ENCODE data around the gene VPS16.

The VPS16 gene

DNA sequence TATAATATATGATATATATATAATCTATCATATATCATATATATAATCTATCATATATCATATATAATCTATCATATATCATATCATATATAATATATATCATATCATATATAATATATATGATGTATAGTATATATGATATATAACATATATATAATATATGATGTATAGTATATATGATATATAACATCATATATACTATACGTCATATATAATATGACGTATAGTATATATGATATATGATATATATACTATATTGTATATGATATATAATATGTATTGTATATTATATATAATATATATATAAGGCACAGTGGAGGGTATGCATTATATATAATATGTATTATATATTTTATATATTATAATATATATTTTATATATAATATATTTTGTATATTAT, 69.4 kb downstream of the VPS16 start:
- no peaks in the 10 kb centered on the region for H3K36me3 ChIP-seq (replicated peaks; ENCODE audit: low read depth, low read length)
- H2AFZ ChIP-seq (ENCODE audit: low read depth, low read length), result no peak overlapping the region
- no peaks in the 10 kb centered on the region for H3K9me3 ChIP-seq (ENCODE audit: insufficient read depth, low read length)
- H4K20me1 ChIP-seq (ENCODE audit: insufficient read depth, low read length), result no peaks in the 10 kb centered on the region
- no peak overlapping the region for H3K9ac ChIP-seq (ENCODE audit: low read length)
- H3K4me2 ChIP-seq (ENCODE audit: low read length), result no peak overlapping the region
- no peak overlapping the region for H3K4me3 ChIP-seq (ENCODE audit: low read length)
- no peaks in the 10 kb centered on the region for H3K79me2 ChIP-seq (ENCODE audit: low read length)
- H3K27ac ChIP-seq (ENCODE audit: low read length), result no peak overlapping the region
- H3K4me1 ChIP-seq (ENCODE audit: low read length), result no peaks in the 10 kb centered on the region
- TF ChIP-seq EZH2phosphoT487 (IDR thresholded peaks at IDR 0.05; ENCODE audit: low read depth), result no peak
- TF ChIP-seq, protein P1, sequence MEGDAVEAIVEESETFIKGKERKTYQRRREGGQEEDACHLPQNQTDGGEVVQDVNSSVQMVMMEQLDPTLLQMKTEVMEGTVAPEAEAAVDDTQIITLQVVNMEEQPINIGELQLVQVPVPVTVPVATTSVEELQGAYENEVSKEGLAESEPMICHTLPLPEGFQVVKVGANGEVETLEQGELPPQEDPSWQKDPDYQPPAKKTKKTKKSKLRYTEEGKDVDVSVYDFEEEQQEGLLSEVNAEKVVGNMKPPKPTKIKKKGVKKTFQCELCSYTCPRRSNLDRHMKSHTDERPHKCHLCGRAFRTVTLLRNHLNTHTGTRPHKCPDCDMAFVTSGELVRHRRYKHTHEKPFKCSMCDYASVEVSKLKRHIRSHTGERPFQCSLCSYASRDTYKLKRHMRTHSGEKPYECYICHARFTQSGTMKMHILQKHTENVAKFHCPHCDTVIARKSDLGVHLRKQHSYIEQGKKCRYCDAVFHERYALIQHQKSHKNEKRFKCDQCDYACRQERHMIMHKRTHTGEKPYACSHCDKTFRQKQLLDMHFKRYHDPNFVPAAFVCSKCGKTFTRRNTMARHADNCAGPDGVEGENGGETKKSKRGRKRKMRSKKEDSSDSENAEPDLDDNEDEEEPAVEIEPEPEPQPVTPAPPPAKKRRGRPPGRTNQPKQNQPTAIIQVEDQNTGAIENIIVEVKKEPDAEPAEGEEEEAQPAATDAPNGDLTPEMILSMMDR (IDR thresholded peaks at IDR 0.05; ENCODE audit: low read depth, low read length), result no peak
- H3K27me3 ChIP-seq (ENCODE audit: low read depth, low read length), result no peaks in the 10 kb centered on the region

DNA sequence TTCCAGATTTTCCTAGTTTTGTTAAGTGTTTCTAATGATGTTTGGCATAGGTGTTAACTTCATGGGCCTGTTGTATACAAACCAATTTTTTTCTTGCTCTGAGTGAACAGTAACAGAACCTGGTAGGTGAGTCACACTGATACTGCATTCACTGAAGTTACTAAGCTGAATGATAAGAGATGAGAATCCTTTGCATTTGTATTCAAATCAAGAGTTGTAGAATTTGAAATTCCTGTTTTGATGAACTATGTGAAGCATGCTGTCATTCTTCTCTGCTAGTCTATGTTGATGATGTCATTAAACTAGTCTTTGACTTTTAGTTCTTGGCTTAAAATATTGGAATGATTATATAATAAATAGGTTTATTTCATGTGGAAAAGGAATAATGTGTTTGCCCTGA, 70.7 kb downstream of the VPS16 start:
- Histone ChIP-seq H4K20me1 (ENCODE audit: insufficient read depth, low read length) (no peaks in the 10 kb centered on the region), H3K27me3 (ENCODE audit: low read depth, low read length) (no peaks in the 10 kb centered on the region), H3K4me3 (ENCODE audit: low read length) (no peak overlapping the region), H3K36me3 (replicated peaks; ENCODE audit: low read depth, low read length) (no peaks in the 10 kb centered on the region), H2AFZ (ENCODE audit: low read depth, low read length) (no peak overlapping the region), H3K9ac (ENCODE audit: low read length) (no peak overlapping the region), H3K27ac (ENCODE audit: low read length) (no peak overlapping the region), H3K79me2 (ENCODE audit: low read length) (no peaks in the 10 kb centered on the region), H3K9me3 (ENCODE audit: insufficient read depth, low read length) (no peaks in the 10 kb centered on the region), H3K4me2 (ENCODE audit: low read length) (no peak overlapping the region), H3K4me1 (ENCODE audit: low read length) (no peaks in the 10 kb centered on the region)
- TF ChIP-seq, protein P1 (IDR thresholded peaks at IDR 0.05; ENCODE audit: low read depth, low read length), result no peak
- TF ChIP-seq EZH2phosphoT487 (IDR thresholded peaks at IDR 0.05; ENCODE audit: low read depth), result no peak

DNA sequence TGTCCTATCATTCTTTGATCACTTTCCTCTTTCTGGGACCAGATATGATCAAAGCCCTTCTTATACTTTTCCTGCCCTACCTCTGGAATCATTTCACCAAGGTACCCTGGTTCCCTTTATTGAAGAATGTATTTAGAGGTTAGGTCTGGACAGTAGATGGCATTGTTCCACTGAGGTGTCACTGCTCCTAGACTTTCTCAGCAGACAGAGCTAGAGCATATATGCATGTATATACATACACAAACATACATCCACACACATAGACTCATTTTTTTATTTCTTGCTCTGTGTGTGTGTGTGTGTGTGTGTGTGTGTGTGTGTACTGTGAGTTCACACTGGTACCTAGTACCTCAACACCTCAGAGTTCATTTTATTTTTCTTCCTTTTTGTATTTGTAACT, 73.6 kb downstream of the VPS16 start:
- H3K27me3 ChIP-seq (ENCODE audit: low read depth, low read length), result no peaks in the 10 kb centered on the region
- no peak overlapping the region for H2AFZ ChIP-seq (ENCODE audit: low read depth, low read length)
- no peaks in the 10 kb centered on the region for H4K20me1 ChIP-seq (ENCODE audit: insufficient read depth, low read length)
- H3K9ac ChIP-seq (ENCODE audit: low read length), result no peak overlapping the region
- H3K4me2 ChIP-seq (ENCODE audit: low read length), result no peak overlapping the region
- no peaks in the 10 kb centered on the region for H3K36me3 ChIP-seq (replicated peaks; ENCODE audit: low read depth, low read length)
- 0 out of 2 replicates have a peak, but pooled peaks cover 2% of the 10 kb centered on the region for H3K79me2 ChIP-seq (ENCODE audit: low read length)
- H3K4me3 ChIP-seq (ENCODE audit: low read length), result no peak overlapping the region
- H3K4me1 ChIP-seq (ENCODE audit: low read length), result no peaks in the 10 kb centered on the region
- no peaks in the 10 kb centered on the region for H3K9me3 ChIP-seq (ENCODE audit: insufficient read depth, low read length)
- H3K27ac ChIP-seq (ENCODE audit: low read length), result no peak overlapping the region
- no peak for TF ChIP-seq EZH2phosphoT487 (IDR thresholded peaks at IDR 0.05; ENCODE audit: low read depth)
- TF ChIP-seq, protein P1 (IDR thresholded peaks at IDR 0.05; ENCODE audit: low read depth, low read length), result peak; percentile 48

All from OCI-LY3 (cell line).